H9 (cell line): ENCODE data around the gene OSR1. TPM values are rescaled to one million over a fixed set of nuclear protein-coding genes. Genes with fewer than 3 reads are reported as not detected.

Source experiments
- DNase-seq: peaks from one replicate; pipeline ENCODE4 v3.0.0-alpha.2; 2017
- H2AFZ ChIP-seq: one replicate; pipeline ENCODE4 v1.6.1; 2013; ENCODE audit warnings: mild to moderate bottlenecking, low read length, control low read depth, moderate library complexity
- H2AK5ac ChIP-seq: 2 replicates; pipeline ENCODE4 v1.6.1; 2013; ENCODE audit warnings: low read length, control low read depth, mixed read lengths; ENCODE audit not compliant: insufficient read length
- H2BK120ac ChIP-seq: one replicate; pipeline ENCODE4 v1.6.1; 2013; ENCODE audit warnings: low read depth, mild to moderate bottlenecking, low read length, control low read depth, inconsistent platforms; ENCODE audit not compliant: poor library complexity, severe bottlenecking
- H2BK12ac ChIP-seq: 2 replicates; pipeline ENCODE4 v1.6.1; 2013; ENCODE audit warnings: low read length, control low read depth, mixed read lengths, low read depth; ENCODE audit not compliant: insufficient read length
- H2BK15ac ChIP-seq: 2 replicates; pipeline ENCODE4 v1.6.1; 2013; ENCODE audit warnings: low read depth, low read length, control low read depth
- H2BK20ac ChIP-seq: one replicate; pipeline ENCODE4 v1.6.1; 2013; ENCODE audit warnings: low read depth, mild to moderate bottlenecking, low read length, control low read depth, inconsistent platforms; ENCODE audit not compliant: poor library complexity, severe bottlenecking
- H2BK5ac ChIP-seq: 2 replicates; pipeline ENCODE4 v1.6.1; 2013; ENCODE audit warnings: low read length, control low read depth, mixed read lengths; ENCODE audit not compliant: insufficient read length
- H3K14ac ChIP-seq: 2 replicates; pipeline ENCODE4 v1.6.1; 2013; ENCODE audit warnings: low read length, control low read depth; ENCODE audit not compliant: insufficient read depth
- H3K18ac ChIP-seq: 2 replicates; pipeline ENCODE4 v1.6.1; 2013; ENCODE audit warnings: low read depth, mild to moderate bottlenecking, mixed read lengths, low read length, control low read depth; ENCODE audit not compliant: insufficient read length
- H3K23ac ChIP-seq: 2 replicates; pipeline ENCODE4 v1.6.1; 2013; ENCODE audit warnings: low read length, control low read depth, mixed read lengths, low read depth; ENCODE audit not compliant: insufficient read length
- H3K23me2 ChIP-seq: 2 replicates; pipeline ENCODE4 v1.6.1; 2013; ENCODE audit warnings: low read depth, mild to moderate bottlenecking, mixed read lengths, low read length, control low read depth; ENCODE audit not compliant: insufficient read length, poor library complexity, severe bottlenecking
- H3K27ac ChIP-seq: 2 replicates; pipeline ENCODE4 v1.5.1; 2013; ENCODE audit warnings: low read length, control low read depth, mixed read lengths, low read depth; ENCODE audit not compliant: insufficient read length
- H3K27me3 ChIP-seq: 2 replicates; pipeline ENCODE4 v1.6.1; 2013; ENCODE audit warnings: low read length, control low read depth, inconsistent platforms; ENCODE audit not compliant: insufficient read depth
- H3K4ac ChIP-seq: 2 replicates; pipeline ENCODE4 v1.6.1; 2013; ENCODE audit warnings: low read depth, mild to moderate bottlenecking, control low read depth, inconsistent platforms, low read length, moderate library complexity
- H3K4me1 ChIP-seq: 2 replicates; pipeline ENCODE4 v1.6.1; 2013; ENCODE audit warnings: low read length, control low read depth, inconsistent platforms; ENCODE audit not compliant: insufficient read depth
- H3K4me2 ChIP-seq: 2 replicates; pipeline ENCODE4 v1.6.1; 2013; ENCODE audit warnings: low read length, control low read depth, mixed read lengths; ENCODE audit not compliant: insufficient read length, insufficient read depth
- H3K56ac ChIP-seq: 2 replicates; pipeline ENCODE4 v1.6.1; 2013; ENCODE audit warnings: low read depth, mild to moderate bottlenecking, mixed read lengths, low read length, control low read depth; ENCODE audit not compliant: insufficient read length
- H3K79me1 ChIP-seq: 2 replicates; pipeline ENCODE4 v1.6.1; 2013; ENCODE audit warnings: low read depth, mild to moderate bottlenecking, moderate library complexity, low read length, control low read depth, inconsistent platforms; ENCODE audit not compliant: insufficient read depth, poor library complexity, severe bottlenecking
- H3K79me2 ChIP-seq: 2 replicates; pipeline ENCODE4 v1.6.1; 2013; ENCODE audit warnings: low read length, control low read depth, inconsistent platforms; ENCODE audit not compliant: insufficient read depth
- H3K9ac ChIP-seq: 2 replicates; pipeline ENCODE4 v1.6.1; 2013; ENCODE audit warnings: low read length, control low read depth, mixed read lengths; ENCODE audit not compliant: insufficient read length; ENCODE audit errors: extremely low read depth
- H3K9me3 ChIP-seq: one replicate; pipeline ENCODE4 v1.6.1; 2013; ENCODE audit warnings: low read depth, low read length, inconsistent platforms; ENCODE audit not compliant: control insufficient read depth
- H3T11ph ChIP-seq: one replicate; pipeline ENCODE4 v1.6.1; 2013; ENCODE audit warnings: mild to moderate bottlenecking, low read length, control low read depth, inconsistent platforms
- H4K20me1 ChIP-seq: one replicate; pipeline ENCODE4 v1.6.1; 2013; ENCODE audit not compliant: control insufficient read depth, insufficient read length, insufficient read depth
- H4K5ac ChIP-seq: 2 replicates; pipeline ENCODE4 v1.6.1; 2013; ENCODE audit warnings: low read depth, mild to moderate bottlenecking, mixed read lengths, low read length, control low read depth; ENCODE audit not compliant: insufficient read length
- H4K8ac ChIP-seq: replicated peaks from 2 replicates; pipeline ENCODE4 v1.6.1; 2013; ENCODE audit warnings: low read length, control low read depth, mixed read lengths, low read depth; ENCODE audit not compliant: insufficient read length
- H4K91ac ChIP-seq: 2 replicates; pipeline ENCODE4 v1.6.1; 2013; ENCODE audit warnings: low read depth, mild to moderate bottlenecking, moderate library complexity, mixed read lengths, low read length, control low read depth; ENCODE audit not compliant: insufficient read length
- H3K27ac Mint-ChIP-seq, 3 experiments: 2 replicates in 2 of 3; 3 replicates in 1 of 3; pipeline ENCODE4 v1.8.0; 2020 to 2021; ENCODE audit warnings: mixed read lengths in 3 of 3, mild to moderate bottlenecking in 1 of 3, moderate library complexity in 1 of 3
- H3K27me3 Mint-ChIP-seq: 2 replicates; pipeline ENCODE4 v1.8.0; 2021; ENCODE audit warnings: low read depth, mild to moderate bottlenecking, moderate library complexity, mixed read lengths
- H3K36me3 Mint-ChIP-seq, 3 experiments: 2 replicates in 2 of 3; 3 replicates in 1 of 3; pipeline ENCODE4 v1.8.0; 2020 to 2021; ENCODE audit warnings: low read depth in 3 of 3, mixed read lengths in 3 of 3; ENCODE audit not compliant: insufficient read depth in 1 of 3
- H3K4me1 Mint-ChIP-seq, 2 experiments: 2 replicates each; pipeline ENCODE4 v1.8.0; 2020; ENCODE audit warnings: mixed read lengths in 2 of 2
- H3K4me3 Mint-ChIP-seq, 2 experiments: 2 replicates in 1 of 2; 3 replicates in 1 of 2; pipeline ENCODE4 v1.8.0; 2020 to 2021; ENCODE audit warnings: mild to moderate bottlenecking in 2 of 2, mixed read lengths in 2 of 2, moderate library complexity in 1 of 2
- H3K9me3 Mint-ChIP-seq, 2 experiments: 2 replicates in 1 of 2; 3 replicates in 1 of 2; pipeline ENCODE4 v1.8.0; 2020; ENCODE audit warnings: mild to moderate bottlenecking in 2 of 2, mixed read lengths in 2 of 2, moderate library complexity in 1 of 2
- WGBS: extraction: QIAGEN DNeasy Blood & Tissue Kit; methylation state at CpG from one replicate; pipeline ENCODE4 v1.1.7; 2013; ENCODE audit warnings: missing lambda C conversion rate, low lambda C conversion rate, mixed read lengths; ENCODE audit not compliant: insufficient read length; ENCODE audit errors: extremely low coverage; 5-methylcytosine and 5-hydroxymethylcytosine counted together
- total RNA-seq: library from RNA; stranded (reverse); gene quantifications from 2 replicates; pipeline ENCODE4 v1.2.1, GENCODE V29; 2021
- TF ChIP-seq, protein P1 (sequence below): fragments of 200-600 bp; sonication (generic); conservative IDR thresholded peaks from 3 replicates; pipeline ENCODE4 v1.8.0; 2021; ENCODE audit warnings: antibody characterized with exemption, mild to moderate bottlenecking

OSR1 gene
- total RNA-seq, 1 experiment from 2014 or later, result 0.35 TPM

DNA sequence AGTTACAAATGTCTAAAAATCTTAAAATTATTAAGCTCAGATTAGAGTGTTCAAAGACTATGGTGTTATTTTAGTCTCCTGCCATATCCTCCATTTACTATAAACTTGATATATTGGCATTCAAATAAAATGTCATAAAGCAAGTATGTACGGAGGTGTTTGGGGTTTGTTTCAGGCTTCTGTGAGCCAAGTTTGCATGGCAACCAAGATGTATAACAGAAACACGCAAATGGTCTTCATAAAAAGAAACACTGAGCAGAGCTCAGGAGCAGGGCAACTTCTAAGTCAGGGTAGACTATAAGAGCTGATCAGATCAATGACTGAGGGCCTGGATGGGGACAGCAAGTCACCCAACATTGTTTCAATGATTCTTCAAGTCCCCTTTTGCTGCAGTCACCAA lies 20.5 kb upstream of the OSR1 start:
- H2BK120ac ChIP-seq, result no peak overlapping the region
- Mint-ChIP-seq H3K36me3 (no peaks in the 10 kb centered on the region; a peak in 1 of 7 replicates), H3K9me3 (0 out of 5 replicates have a peak, but pooled peaks cover 1 to 3% of the 10 kb centered on the region in 2 experiments), H3K4me3 (no peak overlapping the region), H3K4me1 (peaks cover 4 to 5% of the 10 kb centered on the region in 2 experiments), H3K27ac (no peak overlapping the region), H3K27me3 (0 out of 2 replicates have a peak, but pooled peaks cover 1% of the 10 kb centered on the region)
- H3K23ac ChIP-seq, result no peak overlapping the region
- no peaks in the 10 kb centered on the region for H3K27me3 ChIP-seq
- no peak overlapping the region for H3K14ac ChIP-seq
- H3K9me3 ChIP-seq, result no peaks in the 10 kb centered on the region
- H3K4me2 ChIP-seq, result no peak overlapping the region
- H2BK20ac ChIP-seq, result no peak overlapping the region
- H3K79me1 ChIP-seq, result no peaks in the 10 kb centered on the region
- no peak overlapping the region for H3K56ac ChIP-seq
- no peak overlapping the region for H2BK15ac ChIP-seq
- no peak overlapping the region for H3K9ac ChIP-seq
- H4K91ac ChIP-seq, result no peak overlapping the region
- no peaks in the 10 kb centered on the region for H3K23me2 ChIP-seq
- H2AFZ ChIP-seq, result no peak overlapping the region
- H2AK5ac ChIP-seq, result no peak overlapping the region
- H4K20me1 ChIP-seq, result no peaks in the 10 kb centered on the region
- no peak overlapping the region for H4K8ac ChIP-seq
- no peak overlapping the region for H3K27ac ChIP-seq
- no peak overlapping the region for H2BK5ac ChIP-seq
- H3K4ac ChIP-seq, result no peak overlapping the region
- TF ChIP-seq, protein P1, sequence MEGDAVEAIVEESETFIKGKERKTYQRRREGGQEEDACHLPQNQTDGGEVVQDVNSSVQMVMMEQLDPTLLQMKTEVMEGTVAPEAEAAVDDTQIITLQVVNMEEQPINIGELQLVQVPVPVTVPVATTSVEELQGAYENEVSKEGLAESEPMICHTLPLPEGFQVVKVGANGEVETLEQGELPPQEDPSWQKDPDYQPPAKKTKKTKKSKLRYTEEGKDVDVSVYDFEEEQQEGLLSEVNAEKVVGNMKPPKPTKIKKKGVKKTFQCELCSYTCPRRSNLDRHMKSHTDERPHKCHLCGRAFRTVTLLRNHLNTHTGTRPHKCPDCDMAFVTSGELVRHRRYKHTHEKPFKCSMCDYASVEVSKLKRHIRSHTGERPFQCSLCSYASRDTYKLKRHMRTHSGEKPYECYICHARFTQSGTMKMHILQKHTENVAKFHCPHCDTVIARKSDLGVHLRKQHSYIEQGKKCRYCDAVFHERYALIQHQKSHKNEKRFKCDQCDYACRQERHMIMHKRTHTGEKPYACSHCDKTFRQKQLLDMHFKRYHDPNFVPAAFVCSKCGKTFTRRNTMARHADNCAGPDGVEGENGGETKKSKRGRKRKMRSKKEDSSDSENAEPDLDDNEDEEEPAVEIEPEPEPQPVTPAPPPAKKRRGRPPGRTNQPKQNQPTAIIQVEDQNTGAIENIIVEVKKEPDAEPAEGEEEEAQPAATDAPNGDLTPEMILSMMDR, result no peak
- H3K79me2 ChIP-seq, result no peaks in the 10 kb centered on the region
- WGBS, result no CpG with 5 or more reads among the region's 2 CpGs
- no peak overlapping the region for H3T11ph ChIP-seq
- no peak overlapping the region for H4K5ac ChIP-seq
- H3K4me1 ChIP-seq, result 0 out of 2 replicates have a peak, but pooled peaks cover 4% of the 10 kb centered on the region
- no peak overlapping the region for H3K18ac ChIP-seq
- H2BK12ac ChIP-seq, result no peak overlapping the region
- no peak for DNase-seq
